HS-5 (cell line): ENCODE data around the gene MAPKAP1.

Experiments
- DNase-seq: peaks from one replicate; pipeline ENCODE4 v3.0.0-alpha.2; 2012; ENCODE audit warnings: low read depth

MAPKAP1 gene

DNA sequence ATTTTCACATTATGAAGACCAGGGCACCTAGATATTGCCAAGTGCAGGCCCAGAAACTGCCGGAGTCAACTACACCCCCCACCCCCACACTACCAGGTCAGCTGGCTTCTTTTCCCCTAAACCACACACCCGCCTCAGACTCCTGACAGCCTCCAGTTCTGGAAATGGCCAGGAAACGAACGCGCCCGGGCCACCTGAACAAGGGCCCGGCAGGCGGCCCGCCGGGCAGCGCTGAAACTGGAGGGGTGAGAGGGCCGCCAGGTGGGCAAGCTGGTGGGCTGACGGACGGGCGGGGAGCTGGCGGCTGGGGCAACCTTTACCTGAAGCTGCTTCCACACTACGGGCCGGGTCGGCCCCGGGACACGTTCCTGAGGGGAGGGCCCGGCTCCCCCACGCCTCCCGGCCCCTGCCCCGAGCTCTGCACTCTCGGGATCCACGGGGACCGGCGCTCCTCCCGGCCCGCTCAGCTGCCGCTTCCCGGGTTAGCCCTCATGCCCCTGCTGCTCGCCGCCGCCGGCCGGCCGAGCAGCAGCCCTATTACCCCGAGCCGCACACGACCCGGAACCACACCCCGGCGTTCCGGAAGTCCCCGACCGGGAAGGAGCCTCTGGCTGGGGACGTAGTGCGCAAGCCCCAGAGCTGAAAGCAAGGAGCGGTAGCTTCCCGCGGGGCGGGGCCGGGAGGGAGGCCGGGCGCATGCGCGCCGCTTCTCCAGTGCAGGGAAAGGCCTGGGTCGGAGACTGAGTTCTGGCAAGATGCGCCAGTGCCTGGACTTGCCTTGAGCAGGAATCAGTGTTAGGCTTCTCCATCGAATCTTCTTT is at the start of gene MAPKAP1:
Gene MAPKAP1 (minus strand): TSS at position 558 of the 821 bp plus-strand sequence. CDS start 34,634 bp downstream, outside the sequence.
- peak; percentile 82 for DNase-seq

DNA sequence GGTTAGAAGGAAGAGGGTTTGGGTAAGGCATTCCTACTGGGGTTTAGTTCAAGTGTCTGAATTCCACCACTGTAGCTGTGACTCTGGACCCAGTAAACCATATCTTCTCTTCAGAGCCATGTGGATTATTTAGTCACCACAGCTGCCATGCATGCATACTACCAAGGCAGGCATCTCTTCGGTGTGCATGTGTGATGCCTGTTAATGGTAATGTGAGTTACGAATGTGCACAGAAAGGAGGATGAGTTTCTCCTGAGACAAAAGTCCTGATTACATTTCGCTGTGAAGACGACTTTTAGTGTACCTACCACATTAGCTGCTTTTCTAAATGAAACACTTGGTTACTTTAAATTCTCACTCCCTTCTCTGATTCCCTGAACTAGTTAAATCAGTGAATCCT is 49.5 kb upstream of the MAPKAP1 start:
- no peak for DNase-seq

- DNase-seq: no peak
Measured at GRCh38 chr9:125755340-125755739, 48.3 kb upstream of the MAPKAP1 start.

GRCh38 chr9:125754096-125754495 is 47.1 kb upstream of the MAPKAP1 start:
- DNase-seq: no peak

GRCh38 chr9:125752070-125752628 is 45.1 kb upstream of the MAPKAP1 start:
- DNase-seq: no peak

DNA sequence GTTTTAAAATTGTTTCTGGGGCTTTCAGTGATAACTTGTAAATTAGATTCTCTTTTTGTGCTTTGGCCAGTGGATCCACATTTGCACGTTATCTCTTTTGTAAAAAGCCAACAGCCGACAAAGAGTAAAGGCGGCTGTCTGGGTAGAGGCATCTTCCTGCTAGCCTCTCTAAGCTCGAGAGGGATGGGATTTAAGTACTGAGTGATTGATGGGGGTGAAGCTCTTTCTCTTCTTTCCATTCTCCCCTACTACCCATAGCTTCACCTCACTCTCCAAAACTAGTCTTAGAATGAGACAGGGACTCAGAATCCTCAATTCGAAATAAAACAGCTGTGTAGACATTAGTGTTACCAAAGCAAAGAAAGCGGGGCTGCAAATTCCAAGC is 43.6 kb upstream of the MAPKAP1 start:
- no peak for DNase-seq

DNA sequence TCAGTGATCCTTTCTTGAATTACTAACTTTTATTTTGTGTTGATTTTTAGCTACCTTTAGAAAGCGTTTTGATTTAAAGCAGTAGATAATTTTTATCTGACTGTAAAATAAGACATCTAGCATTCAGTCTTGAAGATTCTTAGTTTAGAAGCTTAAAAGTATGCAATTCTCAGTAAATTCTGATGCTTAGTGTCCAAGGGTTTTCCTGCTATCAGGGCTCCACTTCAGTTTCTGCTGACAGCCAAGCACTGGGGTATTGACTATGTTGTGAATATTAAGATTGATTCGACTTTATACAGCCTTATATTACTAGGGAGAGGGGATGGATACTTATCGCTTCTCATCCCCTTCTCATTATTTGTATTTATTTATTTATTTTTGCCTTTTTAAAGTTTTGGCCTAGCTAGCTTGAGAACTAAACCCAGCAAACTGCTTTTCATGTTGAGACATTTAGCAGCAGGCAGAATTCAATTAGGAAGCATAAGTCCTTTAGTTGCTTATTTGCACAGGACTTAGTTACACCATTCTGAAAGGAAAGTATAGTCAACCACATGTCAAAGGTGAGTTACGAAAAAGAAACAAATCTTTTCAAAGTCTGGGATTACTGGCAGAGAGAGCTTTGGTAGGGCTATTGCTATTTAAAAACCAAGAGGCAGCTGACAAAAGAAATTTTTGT is 43.1 kb upstream of the MAPKAP1 start:
- DNase-seq: no peak

GRCh38 chr9:125749287-125749935 is 42.4 kb upstream of the MAPKAP1 start:
- no peak for DNase-seq

DNA sequence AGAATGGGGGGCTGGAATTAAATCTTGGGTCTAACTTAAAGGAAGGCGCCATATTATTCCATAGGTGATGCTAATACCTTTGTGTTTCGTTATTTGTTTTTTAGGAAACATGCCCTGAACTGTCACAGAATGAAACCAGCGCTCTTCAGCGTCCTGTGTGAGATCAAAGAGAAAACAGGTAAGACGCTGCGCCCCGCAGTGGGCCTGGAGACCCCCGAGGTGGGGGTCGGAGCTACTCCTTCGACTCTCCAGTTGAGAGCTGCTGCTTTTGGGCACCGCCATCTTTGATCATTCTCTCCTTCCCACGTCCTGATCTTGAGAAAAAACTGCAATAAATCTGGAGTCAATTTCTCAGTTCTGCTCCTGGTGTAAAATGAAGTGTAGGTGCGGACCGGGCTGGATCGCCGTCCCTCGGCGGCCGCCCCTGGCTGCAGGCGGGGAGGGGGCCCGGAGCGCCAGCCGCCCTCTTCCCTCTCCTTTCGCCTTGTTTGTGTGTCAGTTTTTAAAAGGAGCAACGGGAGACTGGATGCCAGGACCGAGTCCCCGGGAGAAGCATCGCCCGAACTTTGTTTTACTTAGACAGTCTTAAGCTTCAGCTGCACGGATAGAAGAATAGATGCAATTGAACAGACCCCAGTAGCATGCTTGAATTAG is 41.6 kb upstream of the MAPKAP1 start:
- no peak for DNase-seq

GRCh38 chr9:125747765-125748445 is 40.9 kb upstream of the MAPKAP1 start:
- DNase-seq: no peak

DNA sequence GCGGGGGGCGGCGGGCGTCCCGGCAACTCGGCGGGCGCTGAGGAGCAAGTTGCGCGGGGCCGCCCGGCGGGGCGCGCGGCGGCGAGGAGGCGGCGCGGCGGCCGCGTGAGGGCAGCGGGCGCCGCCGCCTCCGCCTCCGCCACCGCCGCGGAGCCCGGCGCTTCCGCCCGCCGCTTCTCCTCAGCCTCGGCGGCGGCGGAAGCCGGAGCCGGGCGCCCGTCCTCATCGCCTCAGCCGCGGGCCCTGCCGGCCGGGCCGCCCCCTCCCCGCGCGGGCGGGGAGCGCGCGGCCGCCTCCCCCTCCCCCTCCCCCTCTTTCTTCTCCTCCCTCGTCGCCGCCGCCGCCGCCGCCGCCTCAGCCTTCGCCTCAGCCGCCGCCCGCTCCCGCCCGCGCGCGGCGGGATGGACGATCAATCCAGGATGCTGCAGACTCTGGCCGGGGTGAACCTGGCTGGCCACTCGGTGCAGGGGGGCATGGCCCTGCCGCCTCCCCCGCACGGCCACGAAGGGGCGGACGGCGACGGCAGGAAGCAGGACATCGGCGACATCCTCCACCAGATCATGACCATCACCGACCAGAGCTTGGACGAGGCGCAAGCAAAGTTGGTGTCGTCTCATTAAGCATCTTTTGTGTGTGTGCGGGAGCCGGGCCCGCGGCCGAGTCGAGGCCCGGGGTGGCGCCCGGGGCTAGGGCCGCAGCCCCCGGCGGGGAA is 40.2 kb upstream of the MAPKAP1 start, which contains the start of gene PBX3:
Gene PBX3 (plus strand): TSS at position 321 of the 712 bp plus-strand sequence.
- DNase-seq: no peak

- no peak for DNase-seq
Measured at GRCh38 chr9:125746774-125747052, 39.7 kb upstream of the MAPKAP1 start.

DNA sequence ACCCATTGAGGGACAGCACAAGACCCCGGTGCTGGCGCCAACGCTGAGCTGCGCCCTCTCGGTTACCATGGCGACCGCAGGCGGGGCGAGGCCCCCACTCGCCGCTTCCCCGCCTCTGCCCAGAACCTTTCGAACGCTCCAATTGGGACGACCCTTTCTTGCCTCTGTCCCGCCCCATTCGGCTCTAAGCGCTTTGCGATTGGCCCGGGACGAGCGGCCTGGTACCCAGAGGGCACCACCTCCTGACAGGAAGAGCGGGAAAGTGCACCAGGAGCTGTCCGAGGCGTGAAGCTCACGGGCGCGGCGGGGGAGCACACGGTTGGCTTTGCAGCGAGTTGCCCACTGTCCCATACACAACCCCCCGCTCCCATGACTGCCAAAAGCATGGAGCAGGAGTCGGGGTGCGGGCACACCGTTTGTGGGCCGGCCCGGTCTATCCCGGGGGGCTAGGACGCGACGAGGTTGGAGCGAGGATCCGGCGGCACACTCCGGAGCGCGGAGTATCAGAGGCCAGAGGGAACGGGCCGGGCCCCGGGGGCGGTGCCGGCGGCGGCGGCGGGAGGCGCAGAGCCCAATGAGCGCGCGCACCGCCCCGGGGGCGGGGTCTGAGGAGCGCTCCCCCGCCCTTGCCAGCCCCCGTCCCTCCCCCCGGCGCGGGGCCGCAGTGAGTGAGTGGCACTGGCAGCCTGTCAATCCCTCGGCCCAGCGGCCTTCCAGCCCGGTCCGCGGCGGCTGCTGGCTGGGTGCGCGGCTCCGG is 39.2 kb upstream of the MAPKAP1 start:
- peak; percentile 92 for DNase-seq

DNA sequence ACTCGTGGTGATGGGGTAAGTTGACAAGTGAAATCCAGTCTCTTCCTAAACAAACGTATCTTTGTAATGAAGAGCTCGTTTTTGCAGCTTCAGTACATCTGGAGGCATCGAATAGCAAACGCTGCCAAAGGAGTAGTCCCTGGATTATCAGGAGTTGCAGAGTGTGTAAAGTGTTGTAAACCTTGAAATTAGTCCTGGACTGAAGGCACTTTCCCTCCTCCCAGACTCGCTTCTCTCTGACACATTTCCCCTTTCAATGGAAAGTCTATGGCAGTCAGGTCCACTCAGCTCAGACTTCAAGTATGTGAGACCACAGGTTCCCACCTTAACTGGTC is 38.6 kb upstream of the MAPKAP1 start:
- DNase-seq: no peak

DNA sequence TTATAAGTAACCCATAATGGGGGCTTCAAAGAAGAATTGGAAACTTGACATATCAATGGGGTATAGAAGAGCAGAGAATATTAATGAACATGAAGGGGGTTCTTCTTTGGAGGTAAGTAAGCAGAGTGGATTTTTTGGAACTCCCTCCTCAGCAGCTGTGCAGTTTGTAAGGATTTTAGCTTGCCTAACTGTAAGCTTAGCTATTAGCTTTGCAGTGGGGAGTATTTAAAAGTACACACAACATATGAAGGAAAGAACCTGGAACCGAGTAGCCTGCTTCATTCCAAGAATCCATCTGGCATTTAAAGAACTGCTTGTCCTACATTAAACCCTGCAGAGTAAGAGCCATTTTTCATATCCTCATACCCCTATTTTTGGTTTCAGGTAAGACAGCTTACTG is 38.0 kb upstream of the MAPKAP1 start:
- no peak for DNase-seq

DNA sequence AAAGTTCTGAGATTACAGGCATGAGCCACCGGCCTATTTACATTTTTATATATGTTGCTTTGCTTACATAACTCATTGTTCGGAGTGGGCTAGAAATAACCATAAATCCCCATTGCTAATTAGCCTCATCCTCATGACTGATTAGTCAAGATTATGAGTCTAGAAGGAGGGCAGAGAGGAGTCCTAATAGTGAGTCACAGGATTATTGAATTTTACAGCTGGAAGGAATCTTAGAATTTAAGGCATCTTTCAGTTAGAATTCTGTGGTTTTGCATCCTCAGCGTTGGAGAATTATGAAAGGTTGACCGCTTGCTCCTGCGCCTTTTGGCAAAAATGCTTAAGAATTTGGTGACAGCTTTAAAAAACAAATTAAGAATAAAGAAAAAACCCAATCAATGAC is 37.6 kb upstream of the MAPKAP1 start:
- peak; percentile 93 for DNase-seq

DNA sequence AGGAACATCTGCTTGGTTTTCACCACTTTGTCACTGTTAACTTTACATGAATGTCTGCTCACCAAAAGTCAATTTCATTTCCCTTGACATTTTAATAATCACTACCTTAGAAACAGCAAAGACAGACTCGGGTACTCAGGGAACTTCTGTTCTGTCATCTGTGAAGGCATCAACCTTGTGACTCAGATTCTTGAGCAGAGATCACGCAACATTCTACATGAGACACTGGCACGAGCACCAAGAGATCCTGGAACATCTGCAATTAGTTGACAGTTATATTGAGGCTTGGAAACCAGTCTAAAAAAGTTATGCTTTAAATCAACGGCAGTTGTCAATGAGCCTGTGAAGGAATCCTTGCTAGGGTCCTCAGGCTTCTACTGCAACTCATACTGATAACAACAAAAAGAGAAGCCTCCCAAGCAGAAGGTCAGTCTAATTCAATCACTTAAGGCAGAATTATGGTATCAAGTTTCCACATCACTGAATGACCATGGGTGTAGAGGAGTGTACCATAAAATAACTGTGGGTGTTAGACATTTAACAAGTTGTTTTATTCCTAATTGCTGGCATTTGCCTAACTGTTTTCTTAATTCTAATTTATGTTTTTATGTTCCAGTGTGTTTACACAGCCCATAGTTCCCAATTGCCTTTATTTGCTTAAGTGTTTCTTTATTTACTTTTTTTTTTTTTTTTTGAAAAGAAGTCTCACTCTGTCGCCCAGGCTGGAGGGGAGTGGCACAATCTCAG is 36.8 kb upstream of the MAPKAP1 start:
- no peak for DNase-seq

- DNase-seq: no peak
Measured at GRCh38 chr9:125742657-125743056, 35.6 kb upstream of the MAPKAP1 start.

GRCh38 chr9:125739436-125739835 is 32.4 kb upstream of the MAPKAP1 start:
- no peak for DNase-seq

GRCh38 chr9:125732562-125732961 is 25.6 kb upstream of the MAPKAP1 start:
- DNase-seq: no peak
